Kidney tubule cell (primary cell): ENCODE results near the gene VSTM2A.

Experiments used
- DNase-seq: peaks from one replicate; pipeline ENCODE4 v3.0.0-alpha.2; 2018; ENCODE audit warnings: low spot score

VSTM2A gene

GRCh38 chr7:54615537-54615936 lies 73.4 kb downstream of the VSTM2A start:
- DNase-seq, result peak; percentile 71
